T-helper 1 cell (primary cell): Measurements from ENCODE around the gene TRAPPC3L.

Experiments
- DNase-seq, 5 donors: peaks; one replicate each; pipeline ENCODE4 v3.0.0-alpha.2; 2012 to 2020
- total RNA-seq, 4 donors: gene quantifications; one replicate each; lab custom pipeline; 2026; lab: John Stamatoyannopoulos, UW

TRAPPC3L gene
- 0 reads per million in 4 donors for total RNA-seq

DNA sequence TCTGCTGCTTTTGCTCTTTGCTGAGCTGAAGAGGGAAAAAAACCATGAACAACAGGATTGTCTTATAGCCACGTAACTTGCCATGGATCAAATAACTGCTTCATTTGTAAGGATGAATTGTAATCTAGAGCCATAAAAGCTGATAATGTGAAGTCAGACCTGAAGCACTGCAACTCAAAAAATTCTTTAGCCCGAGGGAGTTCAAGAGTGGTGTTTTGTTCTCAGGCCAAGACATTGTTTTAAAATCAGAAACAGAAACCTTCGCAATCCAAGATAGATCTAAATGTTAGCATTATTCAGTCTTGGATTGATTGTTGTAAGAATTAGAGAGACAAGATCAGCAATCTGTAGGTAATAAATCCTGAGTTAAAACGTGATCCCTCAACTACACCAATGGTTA is at the start of gene TRAPPC3L:
TSS of gene TRAPPC3L (minus strand) at position 34 of the 400 bp plus-strand sequence. CDS start 170 bp downstream, outside the sequence.
- DNase-seq = no peak

DNA sequence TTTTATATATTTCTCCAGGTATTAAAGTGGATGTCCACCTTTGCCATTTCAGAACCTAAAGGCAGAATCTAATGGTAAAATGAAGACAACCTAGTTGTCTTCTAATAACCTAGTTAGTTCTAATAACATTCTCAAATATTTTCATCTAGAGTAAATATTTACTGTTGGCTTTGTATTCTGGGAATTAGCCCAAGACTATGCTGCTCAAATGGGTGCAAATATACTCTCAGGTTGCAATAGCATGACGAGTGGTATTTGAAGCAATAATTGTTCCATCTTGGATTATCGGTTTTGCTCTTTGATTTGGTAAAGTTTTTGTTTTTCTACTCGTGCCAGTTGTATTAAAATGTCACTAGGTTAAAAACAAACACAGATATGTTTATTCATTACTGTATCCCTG is 49.8 kb upstream of the TRAPPC3L start:
- DNase-seq = no peak

- DNase-seq = no peak
Observed at GRCh38 chr6:116586738-116587137, 41.3 kb upstream of the TRAPPC3L start.

- no peak for DNase-seq
Observed at GRCh38 chr6:116586276-116586675, 40.8 kb upstream of the TRAPPC3L start.

GRCh38 chr6:116580198-116580597 is 34.7 kb upstream of the TRAPPC3L start:
- no peak for DNase-seq

DNA sequence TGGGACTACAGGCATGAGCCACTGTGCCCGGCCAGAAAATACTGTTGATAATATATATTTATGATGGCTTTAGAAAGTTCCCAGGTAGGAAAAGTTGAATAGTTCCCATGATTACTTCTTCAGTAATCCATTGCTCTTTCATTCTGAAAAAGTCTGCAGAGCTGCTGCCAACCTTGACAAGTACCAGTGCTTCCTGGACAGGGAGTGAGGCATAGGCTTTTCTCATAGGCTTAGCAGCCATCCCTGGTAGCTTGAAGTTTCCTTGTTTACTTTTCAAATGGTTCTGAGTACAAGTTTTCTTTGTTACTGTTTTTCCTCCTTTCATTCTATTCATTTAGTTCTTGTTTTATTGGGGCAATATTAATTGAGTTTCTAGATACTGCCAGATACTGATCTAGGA is 33.7 kb upstream of the TRAPPC3L start:
- DNase-seq = no peak

DNA sequence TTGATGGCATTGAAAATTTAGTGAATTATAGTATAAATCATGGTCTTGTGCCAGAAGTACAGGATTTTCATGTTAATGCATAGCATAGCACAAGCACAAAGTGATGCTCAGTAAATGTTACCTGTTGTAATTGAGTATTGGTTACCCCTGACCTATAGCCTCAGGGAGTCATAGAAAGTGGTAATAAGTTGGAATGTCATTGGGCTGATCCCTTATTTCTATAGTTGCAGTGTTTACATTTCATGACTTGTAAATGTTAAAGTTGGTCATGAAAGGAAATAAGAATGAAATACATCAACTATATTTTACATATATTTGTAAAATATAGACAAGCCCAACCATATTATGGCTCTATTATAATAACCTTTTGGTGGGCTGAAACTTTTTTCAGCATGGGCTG is 32.9 kb upstream of the TRAPPC3L start:
- DNase-seq = no peak

DNA sequence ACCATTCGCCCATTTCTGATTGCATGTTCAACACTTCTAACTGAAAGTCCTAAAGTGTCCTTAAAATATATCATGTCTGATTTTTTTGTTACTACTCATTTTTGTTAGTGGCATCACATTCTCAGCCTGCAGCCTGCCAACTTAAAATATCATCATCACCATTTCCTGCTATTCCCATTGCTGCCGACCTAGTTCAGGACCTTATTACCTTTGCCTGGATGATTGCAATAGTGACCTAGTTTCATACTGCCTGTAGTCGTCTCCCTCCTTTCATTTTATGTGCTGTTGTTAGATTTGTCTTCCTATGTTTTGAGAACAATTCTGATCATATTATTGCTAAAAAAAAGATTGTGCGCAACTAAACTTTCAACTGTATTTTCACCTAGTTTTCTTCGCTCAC is 32.0 kb upstream of the TRAPPC3L start:
- DNase-seq = no peak

GRCh38 chr6:116575227-116575626 is 29.7 kb upstream of the TRAPPC3L start:
- no peak for DNase-seq

DNA sequence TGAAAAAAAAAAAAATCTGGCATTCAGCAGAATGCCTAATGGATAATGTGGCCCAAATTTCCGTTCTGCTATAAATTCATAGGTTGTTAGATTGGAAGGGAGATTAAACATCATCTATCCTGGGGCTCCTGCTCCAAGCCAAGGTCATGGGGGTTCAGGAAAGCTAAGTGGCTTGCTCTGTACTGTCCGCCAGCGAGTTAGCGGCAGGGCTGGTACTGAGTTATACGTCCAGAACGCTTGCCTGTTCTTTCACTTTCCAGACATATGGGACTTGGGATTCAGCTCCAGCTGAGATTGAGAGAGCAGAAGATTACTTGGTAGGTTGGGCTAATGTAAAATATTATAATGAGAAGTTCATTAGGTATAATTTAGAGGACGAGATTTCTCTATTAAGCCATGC is 26.7 kb upstream of the TRAPPC3L start:
- peak in 2 of 5 donors; percentile 7 to 17 for DNase-seq

DNA sequence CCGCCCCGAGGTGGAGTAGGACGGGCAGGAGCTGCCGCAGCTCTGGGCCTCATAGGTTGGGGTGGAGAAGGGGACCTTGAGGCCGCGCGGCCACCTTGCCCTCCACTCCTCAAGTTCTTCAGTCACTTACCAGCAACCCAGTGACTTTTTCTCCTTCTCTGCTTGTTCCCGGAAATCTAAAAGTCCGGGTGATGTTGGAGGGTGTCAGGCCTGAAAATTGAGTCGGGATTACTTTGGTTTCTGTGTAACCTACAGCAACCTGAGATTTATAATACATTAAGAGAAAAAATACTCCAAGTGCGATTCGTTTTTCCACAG is 26.2 kb upstream of the TRAPPC3L start:
- no peak for DNase-seq

- peak; percentile 96 to 99 (median 98) for DNase-seq
Observed at GRCh38 chr6:116570856-116571682, 25.6 kb upstream of the TRAPPC3L start, which contains the start of gene RWDD1. Gene RWDD1, plus strand, starts transcription at chr6:116571504. Its CDS starts 79 bp downstream, at chr6:116571583.

DNA sequence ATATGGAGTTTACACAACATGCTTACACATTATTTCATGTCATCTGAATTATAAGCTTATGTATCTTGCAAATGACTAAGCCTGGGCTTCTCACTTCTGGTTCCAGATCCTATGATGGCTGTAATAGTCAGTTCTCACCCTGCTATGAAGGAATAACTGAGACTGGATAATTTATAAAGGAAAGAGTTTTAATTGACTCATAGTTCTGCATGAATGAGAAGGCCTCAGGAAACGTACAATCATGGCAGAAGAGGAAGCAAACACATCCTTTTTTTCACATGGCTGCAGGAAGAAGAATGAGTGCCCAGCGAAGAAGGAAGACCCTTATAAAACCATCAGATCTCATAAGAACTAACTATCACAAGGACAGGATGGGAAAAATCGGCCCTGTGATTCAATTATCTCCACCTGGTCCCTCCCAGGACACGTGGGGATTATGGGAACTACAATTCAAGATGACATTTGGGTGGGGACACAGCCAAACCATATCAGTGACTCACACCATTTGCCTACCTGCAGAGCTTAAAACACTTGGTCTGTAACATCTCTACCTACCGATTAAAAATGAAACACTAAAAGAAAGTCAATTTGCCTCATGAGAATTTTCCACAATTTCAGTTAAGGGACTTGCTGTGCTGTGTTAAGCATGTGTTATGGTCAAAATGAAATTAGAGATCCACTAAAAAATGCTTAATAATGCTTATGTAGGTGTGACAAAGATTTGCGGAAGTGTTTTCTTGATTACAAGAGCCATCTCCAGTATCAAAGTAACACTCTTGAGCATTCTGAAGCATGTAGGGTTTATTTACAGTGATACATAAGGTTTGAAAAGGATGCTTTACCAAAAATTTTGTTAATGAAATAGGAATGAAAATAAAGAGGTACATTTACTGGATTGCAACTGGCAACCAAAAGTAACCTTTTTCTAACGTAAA is 23.6 kb upstream of the TRAPPC3L start:
- DNase-seq = no peak

GRCh38 chr6:116568111-116568510 is 22.6 kb upstream of the TRAPPC3L start:
- DNase-seq = no peak

DNA sequence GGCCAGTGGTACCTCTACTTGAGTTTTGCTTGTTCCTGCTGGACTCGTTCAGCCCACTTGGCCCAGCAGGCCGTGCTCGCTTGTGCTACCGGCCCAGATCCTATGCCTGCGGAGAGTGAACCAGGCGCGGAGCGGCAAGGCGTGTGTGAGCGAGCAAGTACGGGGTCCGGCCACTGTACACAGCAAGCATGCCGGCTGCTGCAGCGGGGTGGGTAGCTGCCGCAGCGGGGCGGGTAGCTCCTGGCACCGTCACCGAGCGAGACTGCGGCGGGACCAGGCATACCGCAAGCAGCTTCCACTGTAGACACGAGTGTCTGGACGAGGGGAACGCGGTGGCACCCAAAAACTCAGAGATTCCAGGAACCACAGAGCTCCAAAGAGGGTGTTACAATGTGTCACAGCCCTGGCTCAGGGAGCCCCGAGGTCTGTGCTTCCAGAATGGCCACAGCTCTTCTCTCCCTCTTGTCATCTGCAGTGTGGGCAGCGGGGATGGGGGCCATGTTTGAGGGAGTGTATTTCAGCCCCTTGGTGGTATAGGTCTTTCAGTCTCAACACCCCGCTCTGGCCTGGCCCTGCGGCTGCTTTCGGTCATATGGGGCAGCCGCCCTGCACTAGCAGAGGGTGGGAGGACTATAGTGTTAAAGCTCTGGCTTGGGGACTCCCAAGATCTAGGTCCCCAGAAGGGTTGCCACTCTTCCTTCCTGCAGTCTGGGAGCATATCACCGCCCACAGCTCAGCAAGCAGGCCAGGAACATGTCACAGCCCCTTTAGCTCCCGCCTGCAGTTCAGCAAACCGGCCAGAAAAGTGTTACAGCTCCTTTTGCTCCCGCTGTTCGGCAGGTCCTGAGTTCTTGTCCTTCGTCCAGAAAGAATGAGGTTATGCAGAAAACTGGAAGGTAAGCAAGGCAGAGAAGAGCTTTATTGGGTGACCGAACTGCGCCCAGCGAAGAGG is 19.7 kb upstream of the TRAPPC3L start:
- peak in 1 of 5 donors; percentile 8 for DNase-seq

DNA sequence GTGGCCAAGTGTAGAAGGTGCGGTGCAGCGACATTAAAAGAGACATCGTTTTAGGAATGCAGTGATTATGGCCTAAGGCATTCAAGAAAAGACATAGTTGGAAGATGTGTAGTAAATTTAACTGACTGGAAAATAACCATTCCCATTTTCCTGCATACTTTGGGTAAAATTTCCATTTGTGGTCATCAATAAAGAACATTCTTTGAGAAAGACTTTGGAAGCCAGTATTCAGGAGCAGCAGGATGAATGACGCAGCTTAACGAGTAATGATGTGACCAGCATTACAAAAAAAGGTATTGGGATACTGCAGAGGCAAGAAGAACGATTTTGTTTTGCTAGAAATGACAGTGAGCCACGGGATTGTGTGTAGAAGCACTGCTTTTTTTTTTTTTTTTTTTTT is 18.8 kb upstream of the TRAPPC3L start:
- DNase-seq = no peak

DNA sequence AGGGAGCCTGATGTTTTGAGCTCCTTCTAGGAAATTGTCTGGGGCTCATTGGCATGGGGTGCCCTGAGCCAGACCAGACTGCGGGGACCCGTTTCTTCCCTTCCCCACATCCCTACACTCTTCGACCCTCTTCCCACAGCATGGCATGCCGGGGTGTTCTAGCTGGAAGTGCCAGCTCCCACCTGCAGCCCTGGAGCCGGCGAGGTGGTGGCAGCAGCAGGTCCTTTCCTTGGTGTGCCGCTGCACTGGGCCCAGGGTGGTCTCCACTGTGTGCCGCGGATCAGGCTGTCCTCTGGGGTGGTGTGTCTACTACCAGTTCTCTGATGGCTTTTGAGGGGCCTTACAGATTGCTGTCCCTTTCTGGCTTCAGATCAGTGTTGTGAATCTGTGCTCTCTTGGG is 18.3 kb upstream of the TRAPPC3L start:
- no peak for DNase-seq

- no peak for DNase-seq
Observed at GRCh38 chr6:116562614-116563013, 17.1 kb upstream of the TRAPPC3L start.

- no peak for DNase-seq
Observed at GRCh38 chr6:116562019-116562403, 16.5 kb upstream of the TRAPPC3L start.

DNA sequence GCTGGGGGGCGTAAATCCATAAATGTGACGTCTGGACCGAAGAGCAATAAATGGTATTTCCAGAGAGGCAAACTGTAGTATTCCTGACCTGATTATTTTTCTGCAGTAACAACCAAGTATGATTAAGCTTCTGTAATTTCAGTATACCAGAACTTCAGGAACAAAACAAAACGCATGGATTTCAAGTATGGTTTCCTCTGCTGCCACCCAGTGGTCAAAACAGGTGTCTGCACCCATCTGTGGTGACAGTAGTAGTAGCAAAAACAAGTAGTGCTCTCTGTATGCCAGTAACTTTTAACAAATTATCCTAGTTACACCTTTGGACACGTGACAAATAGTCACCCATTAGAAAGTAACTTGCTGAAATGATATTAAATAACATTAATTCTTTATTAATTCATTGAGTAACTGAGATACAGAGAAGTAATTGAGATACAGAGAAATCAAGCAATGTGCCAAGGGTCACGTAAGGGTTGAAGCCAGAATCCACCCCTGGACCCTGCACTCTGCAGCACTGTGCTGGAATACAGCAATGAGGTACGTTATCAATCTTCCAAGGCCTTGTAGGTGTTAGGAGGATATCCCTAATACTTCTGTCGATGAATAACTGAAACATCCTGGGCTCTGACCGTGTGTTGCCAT is 16.0 kb upstream of the TRAPPC3L start:
- peak; percentile 11 to 59 (median 44) for DNase-seq

DNA sequence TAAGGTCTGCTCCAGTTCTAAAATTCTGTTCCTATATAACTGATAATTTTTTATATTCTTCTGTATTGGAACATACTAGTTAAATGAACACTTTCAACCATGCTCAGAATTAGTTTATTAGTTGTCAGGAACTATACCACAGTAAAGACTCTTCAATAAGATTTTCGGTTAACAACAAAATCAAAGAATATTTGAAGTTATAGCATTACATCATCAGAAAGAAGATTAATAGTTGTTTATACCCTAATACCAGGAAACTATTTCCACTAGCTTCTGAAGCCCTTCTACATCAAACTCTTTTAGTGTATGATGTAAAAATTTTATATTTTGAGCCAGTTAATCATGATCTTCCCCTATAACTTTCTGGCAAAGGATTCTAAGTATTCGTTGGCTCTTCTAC is 14.6 kb upstream of the TRAPPC3L start:
- no peak for DNase-seq

DNA sequence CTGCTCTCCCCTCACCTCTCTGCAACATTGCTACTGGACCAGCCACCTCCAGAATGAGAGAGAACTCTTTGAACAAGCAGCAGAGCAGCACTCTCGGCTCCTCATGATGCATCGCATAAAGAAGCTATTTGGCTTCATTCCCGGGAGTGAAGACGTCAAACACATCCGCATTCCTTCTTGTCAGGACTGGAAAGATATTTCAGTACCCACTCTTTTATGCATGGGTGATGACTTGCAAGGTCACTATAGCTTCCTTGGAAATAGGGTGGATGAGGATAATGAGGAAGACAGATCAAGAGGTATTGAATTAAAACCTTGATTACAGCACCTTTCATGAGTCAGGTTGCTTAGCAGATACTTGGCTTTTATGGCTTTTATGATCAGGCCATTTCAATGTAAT is 12.4 kb upstream of the TRAPPC3L start:
- DNase-seq = no peak
